Stomach (tissue), 4 donors: ENCODE measurements around the gene ERBB4.

Experiments used
- CTCF ChIP-seq, 7 experiments: fragments of 450-650 bp in 4 of 7; fragments of 200-600 bp in 3 of 7; sonication (generic) in 3 of 7; IDR thresholded peaks; one replicate each; pipeline ENCODE4 v1.5.1; 2016 to 2019; ENCODE audit warnings: antibody characterized with exemption in 7 of 7, control low read depth in 2 of 7, mild to moderate bottlenecking in 1 of 7
- POLR2A ChIP-seq, 4 donors: fragments of 450-650 bp; IDR thresholded peaks; one replicate each; pipeline ENCODE4 v1.6.1; 2016; ENCODE audit warnings: antibody characterized with exemption in 4 of 4, control low read depth in 2 of 4, mild to moderate bottlenecking in 1 of 4, moderate library complexity in 1 of 4

- TF ChIP-seq CTCF (IDR thresholded peaks at IDR 0.05) (no peak), POLR2A (IDR thresholded peaks at IDR 0.05) (no peak)
These were observed 1075.2 kb downstream of the ERBB4 start for GRCh38 chr2:211463397-211463796.
